H9 (cell line): Measurements from ENCODE around the gene NDE1. TPM values are rescaled to one million over a fixed set of nuclear protein-coding genes. Genes with fewer than 3 reads are reported as not detected.

Experiments
- DNase-seq: peaks from one replicate; pipeline ENCODE4 v3.0.0-alpha.2; 2017
- H2AFZ ChIP-seq: one replicate; pipeline ENCODE4 v1.6.1; 2013; ENCODE audit warnings: mild to moderate bottlenecking, low read length, control low read depth, moderate library complexity
- H2AK5ac ChIP-seq: 2 replicates; pipeline ENCODE4 v1.6.1; 2013; ENCODE audit warnings: low read length, control low read depth, mixed read lengths; ENCODE audit not compliant: insufficient read length
- H2BK120ac ChIP-seq: one replicate; pipeline ENCODE4 v1.6.1; 2013; ENCODE audit warnings: low read depth, mild to moderate bottlenecking, low read length, control low read depth, inconsistent platforms; ENCODE audit not compliant: poor library complexity, severe bottlenecking
- H2BK12ac ChIP-seq: 2 replicates; pipeline ENCODE4 v1.6.1; 2013; ENCODE audit warnings: low read length, control low read depth, mixed read lengths, low read depth; ENCODE audit not compliant: insufficient read length
- H2BK15ac ChIP-seq: 2 replicates; pipeline ENCODE4 v1.6.1; 2013; ENCODE audit warnings: low read depth, low read length, control low read depth
- H2BK20ac ChIP-seq: one replicate; pipeline ENCODE4 v1.6.1; 2013; ENCODE audit warnings: low read depth, mild to moderate bottlenecking, low read length, control low read depth, inconsistent platforms; ENCODE audit not compliant: poor library complexity, severe bottlenecking
- H2BK5ac ChIP-seq: 2 replicates; pipeline ENCODE4 v1.6.1; 2013; ENCODE audit warnings: low read length, control low read depth, mixed read lengths; ENCODE audit not compliant: insufficient read length
- H3K14ac ChIP-seq: 2 replicates; pipeline ENCODE4 v1.6.1; 2013; ENCODE audit warnings: low read length, control low read depth; ENCODE audit not compliant: insufficient read depth
- H3K18ac ChIP-seq: 2 replicates; pipeline ENCODE4 v1.6.1; 2013; ENCODE audit warnings: low read depth, mild to moderate bottlenecking, mixed read lengths, low read length, control low read depth; ENCODE audit not compliant: insufficient read length
- H3K23ac ChIP-seq: 2 replicates; pipeline ENCODE4 v1.6.1; 2013; ENCODE audit warnings: low read length, control low read depth, mixed read lengths, low read depth; ENCODE audit not compliant: insufficient read length
- H3K23me2 ChIP-seq: 2 replicates; pipeline ENCODE4 v1.6.1; 2013; ENCODE audit warnings: low read depth, mild to moderate bottlenecking, mixed read lengths, low read length, control low read depth; ENCODE audit not compliant: insufficient read length, poor library complexity, severe bottlenecking
- H3K27ac ChIP-seq: 2 replicates; pipeline ENCODE4 v1.5.1; 2013; ENCODE audit warnings: low read length, control low read depth, mixed read lengths, low read depth; ENCODE audit not compliant: insufficient read length
- H3K27me3 ChIP-seq: 2 replicates; pipeline ENCODE4 v1.6.1; 2013; ENCODE audit warnings: low read length, control low read depth, inconsistent platforms; ENCODE audit not compliant: insufficient read depth
- H3K4ac ChIP-seq: 2 replicates; pipeline ENCODE4 v1.6.1; 2013; ENCODE audit warnings: low read depth, mild to moderate bottlenecking, control low read depth, inconsistent platforms, low read length, moderate library complexity
- H3K4me1 ChIP-seq: 2 replicates; pipeline ENCODE4 v1.6.1; 2013; ENCODE audit warnings: low read length, control low read depth, inconsistent platforms; ENCODE audit not compliant: insufficient read depth
- H3K4me2 ChIP-seq: 2 replicates; pipeline ENCODE4 v1.6.1; 2013; ENCODE audit warnings: low read length, control low read depth, mixed read lengths; ENCODE audit not compliant: insufficient read length, insufficient read depth
- H3K56ac ChIP-seq: 2 replicates; pipeline ENCODE4 v1.6.1; 2013; ENCODE audit warnings: low read depth, mild to moderate bottlenecking, mixed read lengths, low read length, control low read depth; ENCODE audit not compliant: insufficient read length
- H3K79me1 ChIP-seq: 2 replicates; pipeline ENCODE4 v1.6.1; 2013; ENCODE audit warnings: low read depth, mild to moderate bottlenecking, moderate library complexity, low read length, control low read depth, inconsistent platforms; ENCODE audit not compliant: insufficient read depth, poor library complexity, severe bottlenecking
- H3K79me2 ChIP-seq: 2 replicates; pipeline ENCODE4 v1.6.1; 2013; ENCODE audit warnings: low read length, control low read depth, inconsistent platforms; ENCODE audit not compliant: insufficient read depth
- H3K9ac ChIP-seq: 2 replicates; pipeline ENCODE4 v1.6.1; 2013; ENCODE audit warnings: low read length, control low read depth, mixed read lengths; ENCODE audit not compliant: insufficient read length; ENCODE audit errors: extremely low read depth
- H3K9me3 ChIP-seq: one replicate; pipeline ENCODE4 v1.6.1; 2013; ENCODE audit warnings: low read depth, low read length, inconsistent platforms; ENCODE audit not compliant: control insufficient read depth
- H3T11ph ChIP-seq: one replicate; pipeline ENCODE4 v1.6.1; 2013; ENCODE audit warnings: mild to moderate bottlenecking, low read length, control low read depth, inconsistent platforms
- H4K20me1 ChIP-seq: one replicate; pipeline ENCODE4 v1.6.1; 2013; ENCODE audit not compliant: control insufficient read depth, insufficient read length, insufficient read depth
- H4K5ac ChIP-seq: 2 replicates; pipeline ENCODE4 v1.6.1; 2013; ENCODE audit warnings: low read depth, mild to moderate bottlenecking, mixed read lengths, low read length, control low read depth; ENCODE audit not compliant: insufficient read length
- H4K8ac ChIP-seq: replicated peaks from 2 replicates; pipeline ENCODE4 v1.6.1; 2013; ENCODE audit warnings: low read length, control low read depth, mixed read lengths, low read depth; ENCODE audit not compliant: insufficient read length
- H4K91ac ChIP-seq: 2 replicates; pipeline ENCODE4 v1.6.1; 2013; ENCODE audit warnings: low read depth, mild to moderate bottlenecking, moderate library complexity, mixed read lengths, low read length, control low read depth; ENCODE audit not compliant: insufficient read length
- H3K27ac Mint-ChIP-seq, 3 experiments: 2 replicates in 2 of 3; 3 replicates in 1 of 3; pipeline ENCODE4 v1.8.0; 2020 to 2021; ENCODE audit warnings: mixed read lengths in 3 of 3, mild to moderate bottlenecking in 1 of 3, moderate library complexity in 1 of 3
- H3K27me3 Mint-ChIP-seq: 2 replicates; pipeline ENCODE4 v1.8.0; 2021; ENCODE audit warnings: low read depth, mild to moderate bottlenecking, moderate library complexity, mixed read lengths
- H3K36me3 Mint-ChIP-seq, 3 experiments: 2 replicates in 2 of 3; 3 replicates in 1 of 3; pipeline ENCODE4 v1.8.0; 2020 to 2021; ENCODE audit warnings: low read depth in 3 of 3, mixed read lengths in 3 of 3; ENCODE audit not compliant: insufficient read depth in 1 of 3
- H3K4me1 Mint-ChIP-seq, 2 experiments: 2 replicates each; pipeline ENCODE4 v1.8.0; 2020; ENCODE audit warnings: mixed read lengths in 2 of 2
- H3K4me3 Mint-ChIP-seq, 2 experiments: 2 replicates in 1 of 2; 3 replicates in 1 of 2; pipeline ENCODE4 v1.8.0; 2020 to 2021; ENCODE audit warnings: mild to moderate bottlenecking in 2 of 2, mixed read lengths in 2 of 2, moderate library complexity in 1 of 2
- H3K9me3 Mint-ChIP-seq, 2 experiments: 2 replicates in 1 of 2; 3 replicates in 1 of 2; pipeline ENCODE4 v1.8.0; 2020; ENCODE audit warnings: mild to moderate bottlenecking in 2 of 2, mixed read lengths in 2 of 2, moderate library complexity in 1 of 2
- CTCF ChIP-seq: fragments of 200-600 bp; sonication (generic); conservative IDR thresholded peaks from 3 replicates; pipeline ENCODE4 v1.8.0; 2021; ENCODE audit warnings: antibody characterized with exemption, mild to moderate bottlenecking
- WGBS: extraction: QIAGEN DNeasy Blood & Tissue Kit; methylation state at CpG from one replicate; pipeline ENCODE4 v1.1.7; 2013; ENCODE audit warnings: missing lambda C conversion rate, low lambda C conversion rate, mixed read lengths; ENCODE audit not compliant: insufficient read length; ENCODE audit errors: extremely low coverage; 5-methylcytosine and 5-hydroxymethylcytosine counted together
- total RNA-seq: library from RNA; stranded (reverse); gene quantifications from 2 replicates; pipeline ENCODE4 v1.2.1, GENCODE V29; 2021

The NDE1 gene
- total RNA-seq, 1 experiment from 2014 or later: 49.6 TPM

- H3K4me3 Mint-ChIP-seq: no peak overlapping the region
- no peak overlapping the region for H2BK15ac ChIP-seq
- H3K14ac ChIP-seq: no peak overlapping the region
- H3K9me3 Mint-ChIP-seq: no peaks in the 10 kb centered on the region; a peak in 1 of 5 replicates
- no peak overlapping the region for H2BK5ac ChIP-seq
- H3K27ac ChIP-seq: no peak overlapping the region
- no peak overlapping the region for H3K56ac ChIP-seq
- no peak overlapping the region for H4K5ac ChIP-seq
- H2BK12ac ChIP-seq: no peak overlapping the region
- H3K23me2 ChIP-seq: no peaks in the 10 kb centered on the region
- H3K4me1 ChIP-seq: no peaks in the 10 kb centered on the region
- H3K18ac ChIP-seq: no peak overlapping the region
- H3K9ac ChIP-seq: no peak overlapping the region
- H3T11ph ChIP-seq: no peak overlapping the region
- peaks cover 17 to 80% (median 59%) of the 10 kb centered on the region in 3 experiments; a peak in 6 of 7 replicates for H3K36me3 Mint-ChIP-seq
- H3K79me1 ChIP-seq: no peaks in the 10 kb centered on the region
- H2BK20ac ChIP-seq: no peak overlapping the region
- H3K4me1 Mint-ChIP-seq: no peaks in the 10 kb centered on the region
- no peak for DNase-seq
- no peak overlapping the region for H3K27ac Mint-ChIP-seq
- no peak overlapping the region for H3K4me2 ChIP-seq
- H2AFZ ChIP-seq: no peak overlapping the region
- no peaks in the 10 kb centered on the region for H3K79me2 ChIP-seq
- H3K27me3 ChIP-seq: no peaks in the 10 kb centered on the region
- no peaks in the 10 kb centered on the region for H4K20me1 ChIP-seq
- H3K27me3 Mint-ChIP-seq: no peaks in the 10 kb centered on the region
- no peak overlapping the region for H4K8ac ChIP-seq
- WGBS: no CpG with 5 or more reads among the region's 5 CpGs
- H3K9me3 ChIP-seq: no peaks in the 10 kb centered on the region
- H3K4ac ChIP-seq: no peak overlapping the region
- H3K23ac ChIP-seq: no peak overlapping the region
- H2AK5ac ChIP-seq: no peak overlapping the region
- no peak overlapping the region for H4K91ac ChIP-seq
- H2BK120ac ChIP-seq: no peak overlapping the region
- TF ChIP-seq CTCF: no peak
Measured at GRCh38 chr16:15694499-15694898, 44.5 kb downstream of the NDE1 start.
